ENCODE measurements around the gene COL6A2.
"Not testable (repeated sequence)": the region's sequence is repeated elsewhere in the genome, so short reads cannot be mapped to it uniquely, and the experiment has no call there.

GRCh38 chr21:46170436-46171193, 72.7 kb downstream of the COL6A2 start:
- TF ChIP-seq, protein P1, sequence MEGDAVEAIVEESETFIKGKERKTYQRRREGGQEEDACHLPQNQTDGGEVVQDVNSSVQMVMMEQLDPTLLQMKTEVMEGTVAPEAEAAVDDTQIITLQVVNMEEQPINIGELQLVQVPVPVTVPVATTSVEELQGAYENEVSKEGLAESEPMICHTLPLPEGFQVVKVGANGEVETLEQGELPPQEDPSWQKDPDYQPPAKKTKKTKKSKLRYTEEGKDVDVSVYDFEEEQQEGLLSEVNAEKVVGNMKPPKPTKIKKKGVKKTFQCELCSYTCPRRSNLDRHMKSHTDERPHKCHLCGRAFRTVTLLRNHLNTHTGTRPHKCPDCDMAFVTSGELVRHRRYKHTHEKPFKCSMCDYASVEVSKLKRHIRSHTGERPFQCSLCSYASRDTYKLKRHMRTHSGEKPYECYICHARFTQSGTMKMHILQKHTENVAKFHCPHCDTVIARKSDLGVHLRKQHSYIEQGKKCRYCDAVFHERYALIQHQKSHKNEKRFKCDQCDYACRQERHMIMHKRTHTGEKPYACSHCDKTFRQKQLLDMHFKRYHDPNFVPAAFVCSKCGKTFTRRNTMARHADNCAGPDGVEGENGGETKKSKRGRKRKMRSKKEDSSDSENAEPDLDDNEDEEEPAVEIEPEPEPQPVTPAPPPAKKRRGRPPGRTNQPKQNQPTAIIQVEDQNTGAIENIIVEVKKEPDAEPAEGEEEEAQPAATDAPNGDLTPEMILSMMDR (IDR thresholded peaks at IDR 0.05; ENCODE audit: poor library complexity) = not testable (repeated sequence)
- not testable (repeated sequence) for TF ChIP-seq EZH2phosphoT487 (IDR thresholded peaks at IDR 0.05; ENCODE audit: low read depth, severe bottlenecking, unreplicated experiment); EZH2 (IDR thresholded peaks at IDR 0.05; ENCODE audit: borderline replicate concordance)
